H4 (cell line): ENCODE measurements around the gene STRBP. TPM values are rescaled to one million over a fixed set of nuclear protein-coding genes. Genes with fewer than 3 reads are reported as not detected.
"Not testable (repeated sequence)": the region's sequence is repeated elsewhere in the genome, so short reads cannot be mapped to it uniquely, and the experiment has no call there.

Experiments used
- DNase-seq: peaks from one replicate; pipeline ENCODE4 v3.0.0-alpha.2; 2015; ENCODE audit warnings: low spot score
- total RNA-seq: library from RNA; depleted of rRNA; stranded (reverse); fragments of >200 nt; shearing (Covaris generic); gene quantifications from 2 replicates; pipeline ENCODE4 v1.2.3, GENCODE V29; 2014

STRBP gene
- total RNA-seq, 1 experiment from 2014 or later, result 14.3 TPM

DNA sequence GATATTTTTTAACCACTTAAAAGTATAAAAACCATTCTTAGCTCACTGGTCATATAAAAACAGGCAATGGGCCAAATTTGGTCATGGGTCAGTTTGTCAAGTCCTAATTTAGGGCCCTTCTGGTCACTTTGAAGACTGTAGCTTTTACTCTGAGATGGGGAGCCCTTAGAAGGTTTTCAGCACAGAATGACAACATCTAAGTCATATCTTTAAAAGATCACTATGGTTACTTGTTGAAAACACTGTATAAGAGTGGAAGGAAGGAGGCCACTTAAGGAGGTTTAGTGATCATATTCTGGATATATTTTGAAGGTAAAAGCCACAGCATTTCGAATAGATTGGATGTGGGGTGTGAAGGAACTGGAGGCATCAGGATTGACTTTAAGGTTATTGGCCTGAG is 76.7 kb downstream of the STRBP start:
- DNase-seq, result no peak

DNA sequence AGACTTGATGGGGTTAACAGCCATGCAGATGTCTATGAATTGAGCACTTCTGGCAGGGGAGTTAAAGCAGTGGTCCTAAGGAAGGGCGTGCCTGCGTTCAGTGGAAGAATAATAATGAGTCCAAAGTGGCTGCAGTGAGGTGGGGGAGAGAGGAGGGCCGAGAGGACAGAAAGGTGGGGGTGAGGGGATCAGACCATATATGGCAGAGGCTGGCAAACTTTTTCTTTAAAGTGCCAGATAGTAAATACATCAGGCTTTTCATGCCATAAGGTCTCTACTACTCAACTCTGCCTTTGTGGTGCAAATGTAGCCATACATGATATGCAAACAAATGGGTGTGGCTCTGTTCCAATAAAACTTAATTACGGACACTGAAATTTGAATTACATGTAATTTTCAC is 77.1 kb downstream of the STRBP start:
- DNase-seq, result no peak

GRCh38 chr9:123187131-123187530 is 81.3 kb downstream of the STRBP start:
- DNase-seq, result no peak

GRCh38 chr9:123186029-123186428 is 82.4 kb downstream of the STRBP start:
- not testable (repeated sequence) for DNase-seq

DNA sequence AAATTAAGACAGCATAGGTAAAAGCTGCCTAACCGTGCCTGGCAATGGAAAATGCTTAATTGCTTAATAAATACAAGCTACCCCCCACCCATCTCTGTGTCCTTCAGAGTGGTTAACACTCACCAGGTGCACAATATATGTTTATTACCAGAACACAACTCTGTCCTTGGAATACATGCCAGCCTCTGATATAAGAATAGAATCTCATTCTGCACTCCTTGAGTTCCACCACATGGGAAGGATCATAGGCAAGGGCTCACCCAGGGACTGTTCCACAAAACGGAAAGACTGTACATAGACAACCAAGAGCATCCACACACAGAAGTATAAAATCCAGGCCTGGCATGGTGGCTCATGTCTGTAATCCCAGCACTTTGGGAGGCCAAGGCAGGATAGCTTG is 91.4 kb downstream of the STRBP start:
- DNase-seq, result no peak

- DNase-seq, result peak; percentile 28
Observed at GRCh38 chr9:123175854-123176629, 92.3 kb downstream of the STRBP start.

DNA sequence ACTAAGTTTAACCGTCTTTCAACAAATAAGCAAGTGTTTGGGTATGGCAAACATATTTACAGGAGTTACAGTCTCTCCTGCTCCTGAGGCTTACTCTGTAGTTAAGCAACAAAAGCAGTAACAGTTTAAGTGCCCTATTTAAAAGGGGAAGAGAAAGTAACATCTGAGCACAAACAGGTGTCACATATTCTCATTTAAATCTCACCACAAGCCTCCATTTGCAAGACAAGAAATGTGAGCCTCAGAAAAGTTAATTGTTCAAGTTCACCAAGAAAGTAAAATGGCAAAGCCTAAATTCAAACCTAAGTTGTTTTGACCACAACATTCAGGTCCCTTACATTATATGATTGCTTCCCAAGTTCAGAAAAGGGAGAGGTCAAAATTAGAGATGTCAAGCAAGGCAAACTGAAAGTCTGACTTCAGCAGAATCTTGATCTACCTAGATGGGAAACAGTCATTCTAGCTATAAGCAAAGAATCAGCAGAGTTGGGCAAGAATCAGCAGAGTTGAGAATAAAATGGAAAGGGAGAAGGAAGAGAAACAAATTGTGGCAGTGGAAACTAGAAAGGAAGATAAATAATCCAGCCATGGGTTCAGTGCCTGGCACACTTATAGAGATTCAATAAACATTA is 93.4 kb downstream of the STRBP start:
- no peak for DNase-seq

- DNase-seq, result no peak
Observed at GRCh38 chr9:123174079-123174478, 94.3 kb downstream of the STRBP start.

DNA sequence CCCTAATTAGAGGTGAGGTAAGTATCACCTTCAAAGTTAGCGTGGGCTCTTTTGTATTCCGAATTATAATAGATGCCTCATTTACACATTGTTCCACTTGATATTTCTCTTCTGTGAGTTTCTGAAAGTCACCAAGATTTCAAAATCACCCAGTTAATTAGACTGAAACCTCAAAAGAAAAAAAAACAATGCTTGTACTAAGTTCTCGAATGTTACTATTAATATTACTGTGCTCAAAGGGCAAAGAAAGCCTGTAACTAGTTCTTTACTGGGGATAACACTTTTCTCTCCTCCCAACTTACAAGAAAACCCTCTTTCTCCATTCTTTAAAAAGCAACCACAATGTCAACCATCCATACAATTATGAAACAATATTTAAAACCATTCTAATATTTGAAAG is 98.5 kb downstream of the STRBP start:
- DNase-seq, result no peak

- no peak for DNase-seq
Observed at GRCh38 chr9:123168586-123168985, 99.8 kb downstream of the STRBP start.

DNA sequence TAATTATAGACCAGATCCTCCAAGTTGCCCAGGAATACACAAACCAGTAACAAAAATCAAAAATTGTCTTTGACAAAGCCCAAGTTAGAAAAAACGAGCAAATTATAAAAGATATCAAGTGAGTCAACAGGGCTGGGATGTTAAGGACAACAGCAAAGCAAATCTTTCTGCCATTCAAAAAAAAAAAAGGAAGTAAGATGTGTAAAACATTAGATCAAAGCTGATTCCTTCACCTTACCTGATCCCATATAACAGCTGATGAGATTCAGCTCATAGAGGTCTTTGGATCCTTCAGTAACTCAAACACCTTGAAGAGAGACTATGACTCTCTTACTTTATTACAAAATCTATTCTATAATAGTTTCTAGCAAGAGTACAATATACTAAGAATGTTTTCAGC is 100.9 kb downstream of the STRBP start:
- DNase-seq, result no peak

- no peak for DNase-seq
Observed at GRCh38 chr9:123165813-123166212, 102.6 kb downstream of the STRBP start.

DNA sequence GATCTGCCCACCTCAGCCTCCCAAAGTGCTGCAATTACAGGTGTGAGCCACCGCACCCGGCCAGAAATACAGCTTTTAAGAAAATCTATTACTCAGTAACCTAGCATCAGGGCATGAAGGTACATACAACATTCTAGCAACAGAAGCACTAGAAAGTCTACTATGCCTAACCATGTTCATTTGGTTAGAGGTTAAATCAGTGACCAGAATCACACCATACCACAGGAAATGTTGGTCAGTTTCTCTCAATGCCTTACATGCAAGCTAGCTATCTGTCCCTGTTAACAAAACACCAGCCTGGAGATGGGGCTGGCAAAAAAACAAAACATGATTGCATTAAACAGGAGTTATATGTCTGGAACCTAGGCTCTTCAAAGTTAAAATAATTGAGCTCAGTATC is 104.1 kb downstream of the STRBP start:
- DNase-seq, result no peak

- DNase-seq, result no peak
Observed at GRCh38 chr9:123162791-123163345, 105.5 kb downstream of the STRBP start.

- DNase-seq, result no peak
Observed at GRCh38 chr9:123162360-123162759, 106.0 kb downstream of the STRBP start.

GRCh38 chr9:123157221-123157620 is 111.2 kb downstream of the STRBP start:
- DNase-seq, result no peak

GRCh38 chr9:123150708-123151503 is 117.5 kb downstream of the STRBP start:
- no peak for DNase-seq

DNA sequence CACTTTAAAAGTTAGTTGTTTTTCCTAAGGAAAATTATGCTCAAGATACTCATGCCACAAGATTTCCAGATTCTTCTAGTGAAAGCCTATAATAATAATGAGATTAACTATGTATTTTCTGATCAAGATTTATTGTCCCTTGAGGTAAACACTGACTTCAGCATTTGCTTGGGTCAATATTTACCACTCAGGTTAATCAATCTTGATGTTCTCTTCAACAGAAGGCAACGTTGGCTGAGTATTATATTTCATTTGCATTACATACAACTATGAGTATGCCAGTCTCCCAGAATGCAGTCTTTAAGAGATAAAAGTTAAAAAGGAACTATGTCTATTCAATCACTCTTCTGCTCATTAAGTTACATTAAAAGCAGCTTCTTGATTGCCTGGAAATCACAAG is 119.3 kb downstream of the STRBP start:
- no peak for DNase-seq

GRCh38 chr9:123138163-123138562 is 130.2 kb downstream of the STRBP start:
- no peak for DNase-seq

DNA sequence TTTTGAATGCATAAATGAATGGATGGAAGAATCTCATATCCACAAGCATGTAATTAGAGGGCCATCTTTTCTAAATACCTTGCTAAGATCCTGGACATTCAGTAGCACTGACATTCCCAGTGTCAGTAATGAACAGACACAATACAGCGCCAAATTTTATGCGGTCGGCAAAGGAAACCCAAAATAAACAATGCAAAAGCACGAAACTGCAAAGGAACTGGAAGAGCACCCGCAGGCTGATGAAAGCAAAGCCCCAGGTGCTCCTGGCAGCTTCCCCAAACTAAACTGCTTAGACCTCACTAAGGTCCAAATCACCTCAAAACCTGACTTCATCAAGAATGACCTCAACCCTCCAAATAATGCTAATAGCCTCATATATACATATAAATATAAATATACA is 133.0 kb downstream of the STRBP start:
- no peak for DNase-seq

GRCh38 chr9:123132696-123133095 is 135.7 kb downstream of the STRBP start:
- DNase-seq, result no peak

GRCh38 chr9:123131993-123132392 is 136.4 kb downstream of the STRBP start:
- no peak for DNase-seq
